ENCODE measurements around the gene SLC39A6.
"Not testable (repeated sequence)": the region's sequence is repeated elsewhere in the genome, so short reads cannot be mapped to it uniquely, and the experiment has no call there.

SLC39A6 gene

DNA sequence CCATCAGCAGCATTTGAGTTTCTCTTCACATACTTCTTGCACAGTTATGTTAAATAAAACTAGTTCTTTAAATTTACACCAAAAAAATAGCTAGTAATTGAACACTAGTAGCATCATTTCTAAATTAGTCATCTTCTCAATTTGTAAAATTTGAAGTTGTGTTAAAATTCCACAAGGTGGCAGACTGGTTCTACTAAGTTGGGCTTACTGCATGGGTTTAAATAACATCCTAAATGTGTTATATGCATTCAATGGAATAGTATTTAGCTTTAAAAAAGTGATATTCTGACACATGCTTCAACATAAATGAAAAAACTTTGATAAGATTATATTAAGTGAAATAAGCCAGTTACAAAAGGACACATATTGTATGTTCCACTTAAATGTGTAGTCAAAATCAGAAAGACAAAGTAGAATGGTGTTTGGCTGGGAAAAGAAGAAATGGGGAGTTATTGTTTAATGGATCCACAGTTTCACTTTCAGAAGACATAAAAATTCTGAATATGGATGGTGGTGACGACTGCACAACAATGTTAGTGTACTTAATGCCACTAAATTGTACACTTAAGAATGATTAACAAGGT, 33.1 kb downstream of the SLC39A6 start:
- peak; percentile 85 for DNase-seq (ENCODE audit: low read depth)
- Histone ChIP-seq H3K27me3 (replicated peaks; ENCODE audit: control insufficient read depth, insufficient read depth, low read length) (no peaks in the 10 kb centered on the region), H3K4me3 (ENCODE audit: low read length) (no peak overlapping the region), H3K4me1 (ENCODE audit: control insufficient read depth, insufficient read depth, low read length) (no peaks in the 10 kb centered on the region), H3K9ac (ENCODE audit: low read length) (no peak overlapping the region), H3K9me3 (ENCODE audit: control insufficient read depth, low read length) (no peaks in the 10 kb centered on the region), H3K36me3 (ENCODE audit: control insufficient read depth, insufficient read depth, low read length, severe bottlenecking) (no peaks in the 10 kb centered on the region)

DNA sequence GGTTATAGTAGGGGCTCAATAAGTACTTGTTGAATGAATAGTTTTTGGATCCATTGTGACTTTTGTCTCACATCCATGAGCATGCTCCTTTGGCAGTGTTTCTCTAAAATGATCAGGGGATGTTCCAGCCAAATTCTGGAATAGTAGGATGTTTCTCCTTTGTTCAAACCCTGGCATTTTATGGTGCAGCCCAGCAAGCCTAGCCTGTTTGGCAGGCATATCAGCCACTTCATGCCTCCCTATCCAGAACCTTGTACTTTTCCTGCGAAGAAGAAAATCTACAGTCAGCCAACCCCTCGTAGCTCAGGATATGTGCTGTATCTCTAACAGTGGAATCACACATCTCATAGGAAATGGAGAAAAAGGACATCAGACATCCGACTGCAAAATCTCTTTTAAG, 34.7 kb downstream of the SLC39A6 start:
- Histone ChIP-seq H3K9ac (ENCODE audit: low read length) (no peak overlapping the region), H3K36me3 (ENCODE audit: control insufficient read depth, insufficient read depth, low read length, severe bottlenecking) (no peaks in the 10 kb centered on the region), H3K27me3 (replicated peaks; ENCODE audit: control insufficient read depth, insufficient read depth, low read length) (no peaks in the 10 kb centered on the region), H3K4me1 (ENCODE audit: control insufficient read depth, insufficient read depth, low read length) (no peaks in the 10 kb centered on the region), H3K9me3 (ENCODE audit: control insufficient read depth, low read length) (no peaks in the 10 kb centered on the region), H3K4me3 (ENCODE audit: low read length) (no peak overlapping the region)
- no peak for DNase-seq (ENCODE audit: low read depth)

DNA sequence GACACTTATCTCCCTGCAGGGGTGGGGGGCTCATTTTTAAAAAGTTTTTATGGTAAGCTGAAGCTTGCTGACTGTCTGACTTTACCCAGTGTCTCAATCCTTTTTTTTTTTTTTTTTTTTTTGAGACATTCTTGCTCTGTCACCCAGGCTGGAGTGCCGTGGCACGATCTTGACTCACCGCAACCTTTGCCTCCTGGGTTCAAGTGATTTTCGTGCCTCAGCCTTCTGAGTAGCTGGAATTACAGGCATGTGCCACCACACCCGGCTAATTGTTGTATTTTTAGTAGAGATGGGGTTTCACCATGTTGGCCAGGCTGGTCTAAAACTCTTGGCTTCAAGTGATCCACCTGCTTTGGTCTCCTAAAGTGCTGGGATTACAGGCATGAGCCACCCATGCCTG, 37.0 kb downstream of the SLC39A6 start:
- H3K9ac ChIP-seq (ENCODE audit: low read length); H3K4me3 ChIP-seq (ENCODE audit: low read length); H3K9me3 ChIP-seq (ENCODE audit: control insufficient read depth, low read length); H3K27me3 ChIP-seq (replicated peaks; ENCODE audit: control insufficient read depth, insufficient read depth, low read length); H3K36me3 ChIP-seq (ENCODE audit: control insufficient read depth, insufficient read depth, low read length, severe bottlenecking); H3K4me1 ChIP-seq (ENCODE audit: control insufficient read depth, insufficient read depth, low read length): not testable (repeated sequence)
- peak; percentile 14 for DNase-seq (ENCODE audit: low read depth)

DNA sequence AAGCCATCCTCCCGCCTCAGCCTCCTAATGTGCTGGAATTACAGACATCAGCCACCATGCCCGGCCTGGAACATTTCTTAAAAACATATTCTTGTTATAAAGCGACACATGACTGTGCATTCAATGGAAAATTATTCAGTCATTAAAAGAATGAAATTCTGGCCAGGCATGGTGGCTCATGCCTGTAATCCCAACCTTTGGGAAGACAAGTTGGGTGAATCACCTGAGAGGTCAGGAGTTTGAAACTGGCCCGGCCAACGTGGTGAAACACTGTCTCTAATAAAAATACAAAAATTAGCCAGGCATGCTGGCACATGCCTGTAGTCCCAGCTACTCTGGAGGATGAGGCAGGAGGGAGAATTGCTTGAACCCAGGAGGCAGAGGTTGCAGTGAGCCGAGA, 40.1 kb downstream of the SLC39A6 start:
- Histone ChIP-seq H3K9ac (ENCODE audit: low read length) (no peak overlapping the region), H3K9me3 (ENCODE audit: control insufficient read depth, low read length) (no peaks in the 10 kb centered on the region), H3K4me1 (ENCODE audit: control insufficient read depth, insufficient read depth, low read length) (peaks cover 2% of the 10 kb centered on the region), H3K36me3 (ENCODE audit: control insufficient read depth, insufficient read depth, low read length, severe bottlenecking) (no peaks in the 10 kb centered on the region), H3K4me3 (ENCODE audit: low read length) (no peak overlapping the region), H3K27me3 (replicated peaks; ENCODE audit: control insufficient read depth, insufficient read depth, low read length) (no peaks in the 10 kb centered on the region)
- peak; percentile 5 for DNase-seq (ENCODE audit: low read depth)

DNA sequence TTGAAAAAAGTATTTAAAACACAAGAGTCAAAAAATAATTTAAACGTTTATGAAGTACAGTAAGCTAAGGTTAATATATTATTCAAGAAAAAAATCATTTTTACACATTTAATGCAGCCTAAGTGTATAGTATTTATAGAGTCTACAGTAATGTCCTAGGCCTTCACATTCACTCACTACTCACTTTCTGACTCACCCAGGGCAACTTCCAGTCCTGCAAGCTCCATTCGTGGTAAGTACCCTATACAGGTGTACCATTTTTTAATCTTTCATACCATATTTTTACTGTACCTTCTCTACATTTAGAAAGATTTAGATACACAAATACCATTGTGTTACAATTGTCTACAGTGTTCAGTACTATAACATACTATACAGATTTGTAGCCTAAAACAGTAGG, 40.9 kb downstream of the SLC39A6 start:
- Histone ChIP-seq H3K9me3 (ENCODE audit: control insufficient read depth, low read length) (no peaks in the 10 kb centered on the region), H3K27me3 (replicated peaks; ENCODE audit: control insufficient read depth, insufficient read depth, low read length) (no peaks in the 10 kb centered on the region), H3K9ac (ENCODE audit: low read length) (no peak overlapping the region), H3K4me1 (ENCODE audit: control insufficient read depth, insufficient read depth, low read length) (peaks cover 2% of the 10 kb centered on the region), H3K4me3 (ENCODE audit: low read length) (no peak overlapping the region), H3K36me3 (ENCODE audit: control insufficient read depth, insufficient read depth, low read length, severe bottlenecking) (no peaks in the 10 kb centered on the region)
- no peak for DNase-seq (ENCODE audit: low read depth)

DNA sequence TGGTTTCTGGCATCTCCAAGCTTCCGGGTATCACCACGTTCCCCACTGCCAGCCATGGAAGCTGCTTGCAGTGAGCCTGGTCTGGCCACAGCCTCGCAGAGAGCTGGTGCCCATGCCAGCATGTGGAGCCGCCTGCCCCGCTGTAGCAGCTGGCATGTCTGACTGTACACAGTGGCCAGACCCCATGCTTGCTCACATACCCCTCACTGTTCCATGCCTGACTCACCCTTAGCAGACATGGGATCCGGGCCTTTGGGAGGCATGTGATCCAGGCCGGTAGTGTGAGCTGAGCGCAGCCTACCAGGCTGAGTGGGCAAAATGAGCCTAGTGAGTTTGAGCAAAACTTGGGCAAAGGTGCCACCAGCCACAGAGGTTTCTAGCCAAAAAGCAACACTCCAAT, 43.0 kb downstream of the SLC39A6 start:
- Histone ChIP-seq H3K36me3 (ENCODE audit: control insufficient read depth, insufficient read depth, low read length, severe bottlenecking) (no peaks in the 10 kb centered on the region), H3K4me1 (ENCODE audit: control insufficient read depth, insufficient read depth, low read length) (peaks cover 2% of the 10 kb centered on the region), H3K27me3 (replicated peaks; ENCODE audit: control insufficient read depth, insufficient read depth, low read length) (no peaks in the 10 kb centered on the region), H3K9ac (ENCODE audit: low read length) (no peak overlapping the region), H3K9me3 (ENCODE audit: control insufficient read depth, low read length) (peaks cover 11% of the 10 kb centered on the region), H3K4me3 (ENCODE audit: low read length) (no peak overlapping the region)
- no peak for DNase-seq (ENCODE audit: low read depth)

DNA sequence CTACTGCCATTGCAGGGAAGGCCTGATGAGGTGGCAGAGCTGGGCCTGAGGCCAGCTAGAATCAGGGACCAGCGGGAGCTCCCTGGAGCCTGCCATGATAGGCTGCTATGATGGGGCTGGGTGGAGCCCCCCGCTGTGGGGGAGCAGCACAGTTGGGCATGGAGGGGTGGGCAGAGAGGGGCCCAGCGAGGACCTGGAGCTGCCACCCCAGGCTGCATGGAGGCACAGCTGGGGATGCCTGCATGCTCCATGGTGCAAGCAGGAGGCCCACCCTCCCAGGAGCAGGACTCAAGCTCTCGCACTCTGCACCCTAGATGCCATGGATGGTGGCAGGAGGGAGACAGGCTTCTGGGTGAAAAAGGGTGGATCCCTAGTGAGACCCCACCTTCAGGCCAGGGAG, 43.9 kb downstream of the SLC39A6 start:
- H3K9ac ChIP-seq (ENCODE audit: low read length), result no peak overlapping the region
- H3K4me3 ChIP-seq (ENCODE audit: low read length), result no peak overlapping the region
- H3K27me3 ChIP-seq (replicated peaks; ENCODE audit: control insufficient read depth, insufficient read depth, low read length), result no peaks in the 10 kb centered on the region
- DNase-seq (ENCODE audit: low read depth), result no peak
- H3K36me3 ChIP-seq (ENCODE audit: control insufficient read depth, insufficient read depth, low read length, severe bottlenecking), result no peaks in the 10 kb centered on the region
- peaks cover 20% of the 10 kb centered on the region for H3K9me3 ChIP-seq (ENCODE audit: control insufficient read depth, low read length)
- peaks cover 2% of the 10 kb centered on the region for H3K4me1 ChIP-seq (ENCODE audit: control insufficient read depth, insufficient read depth, low read length)

DNA sequence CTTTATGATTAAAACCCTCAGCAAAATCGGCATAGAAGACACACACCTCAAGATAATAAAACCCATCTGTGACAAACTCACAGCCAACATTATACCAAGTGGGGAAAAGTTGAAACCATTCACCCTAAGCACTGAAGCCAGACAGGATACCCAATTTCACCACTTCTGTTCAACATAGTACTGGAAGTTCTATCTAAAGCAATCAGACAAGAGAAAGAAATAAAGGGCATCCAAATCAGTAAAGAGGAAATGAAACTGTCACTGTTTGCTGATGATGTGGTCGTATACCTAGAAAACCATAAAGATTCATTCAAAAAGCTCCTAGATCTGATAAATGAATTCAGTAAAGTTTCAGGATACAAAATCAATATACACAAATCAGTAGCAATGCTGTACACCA, 45.4 kb downstream of the SLC39A6 start:
- H3K36me3 ChIP-seq (ENCODE audit: control insufficient read depth, insufficient read depth, low read length, severe bottlenecking), result no peaks in the 10 kb centered on the region
- no peak for DNase-seq (ENCODE audit: low read depth)
- peaks cover 13% of the 10 kb centered on the region for H3K4me1 ChIP-seq (ENCODE audit: control insufficient read depth, insufficient read depth, low read length)
- H3K27me3 ChIP-seq (replicated peaks; ENCODE audit: control insufficient read depth, insufficient read depth, low read length), result no peaks in the 10 kb centered on the region
- no peak overlapping the region for H3K9ac ChIP-seq (ENCODE audit: low read length)
- H3K4me3 ChIP-seq (ENCODE audit: low read length), result no peak overlapping the region
- H3K9me3 ChIP-seq (ENCODE audit: control insufficient read depth, low read length), result peaks cover 25% of the 10 kb centered on the region

DNA sequence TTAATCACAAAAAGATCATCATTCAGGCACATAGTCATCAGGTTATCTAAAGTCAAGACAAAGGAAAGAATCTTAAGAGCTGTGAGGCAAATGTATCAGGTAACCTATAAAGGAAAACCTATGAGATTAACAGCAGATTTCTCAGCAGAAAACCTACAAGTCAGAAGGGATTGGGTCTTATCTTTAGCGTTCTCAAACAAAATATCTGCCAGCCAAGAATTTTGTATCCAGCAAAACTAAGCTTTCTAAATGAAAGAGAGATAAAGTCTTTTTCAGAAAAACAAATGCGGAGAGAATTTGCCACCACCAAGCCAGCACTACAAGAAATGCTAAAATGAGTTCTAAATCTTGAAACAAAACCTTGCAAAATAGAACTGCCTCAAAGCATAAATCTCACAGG, 48.0 kb downstream of the SLC39A6 start:
- not testable (repeated sequence) for DNase-seq (ENCODE audit: low read depth); H3K9ac ChIP-seq (ENCODE audit: low read length); H3K4me3 ChIP-seq (ENCODE audit: low read length); H3K36me3 ChIP-seq (ENCODE audit: control insufficient read depth, insufficient read depth, low read length, severe bottlenecking); H3K27me3 ChIP-seq (replicated peaks; ENCODE audit: control insufficient read depth, insufficient read depth, low read length)
- Histone ChIP-seq H3K9me3 (ENCODE audit: control insufficient read depth, low read length) (peaks cover 25% of the 10 kb centered on the region), H3K4me1 (ENCODE audit: control insufficient read depth, insufficient read depth, low read length) (peaks cover 13% of the 10 kb centered on the region)

DNA sequence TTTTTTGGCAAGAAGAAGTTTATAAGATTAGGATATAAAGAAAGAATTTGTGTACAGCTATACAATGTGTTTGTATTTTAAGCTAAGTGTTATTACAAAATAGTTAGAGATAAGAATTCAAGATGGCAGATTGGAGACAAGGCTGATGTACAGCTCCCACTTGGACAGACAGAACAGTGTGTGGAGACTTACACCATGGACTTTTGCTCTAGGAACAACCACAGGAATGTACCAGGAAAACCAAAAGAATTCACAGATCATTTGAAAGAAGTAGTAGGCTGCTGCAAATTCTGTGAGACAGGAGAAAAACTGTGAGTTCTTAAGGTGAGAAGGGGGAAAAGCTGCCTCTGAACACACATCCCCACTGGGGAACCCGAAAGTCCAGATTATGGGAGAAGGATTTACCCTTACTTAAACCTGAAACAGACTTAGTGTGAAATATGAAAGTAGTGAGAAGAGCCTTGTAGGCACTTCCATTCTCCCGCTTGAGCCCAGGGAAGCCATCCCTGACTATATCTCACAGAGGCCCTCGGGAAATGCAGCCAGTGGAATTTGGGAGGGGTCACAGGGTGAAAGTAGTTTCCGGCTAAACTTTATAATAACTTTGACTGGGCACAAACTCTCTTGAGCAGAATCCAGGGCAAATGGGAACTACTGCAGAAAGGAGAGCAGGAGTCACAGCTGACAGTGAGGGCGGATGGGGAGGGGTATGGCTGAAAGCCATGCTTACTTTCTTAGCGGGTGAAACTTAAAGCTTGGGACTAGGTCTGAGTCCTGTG, 50.2 kb downstream of the SLC39A6 start:
- H3K4me1 ChIP-seq (ENCODE audit: control insufficient read depth, insufficient read depth, low read length), result peaks cover 18% of the 10 kb centered on the region
- H3K9me3 ChIP-seq (ENCODE audit: control insufficient read depth, low read length), result peaks cover 25% of the 10 kb centered on the region
- peak overlapping the region; percentile 37 for H3K4me3 ChIP-seq (ENCODE audit: low read length)
- H3K9ac ChIP-seq (ENCODE audit: low read length), result no peak overlapping the region
- no peaks in the 10 kb centered on the region for H3K27me3 ChIP-seq (replicated peaks; ENCODE audit: control insufficient read depth, insufficient read depth, low read length)
- H3K36me3 ChIP-seq (ENCODE audit: control insufficient read depth, insufficient read depth, low read length, severe bottlenecking), result no peaks in the 10 kb centered on the region
- peak; percentile 68 for DNase-seq (ENCODE audit: low read depth)

DNA sequence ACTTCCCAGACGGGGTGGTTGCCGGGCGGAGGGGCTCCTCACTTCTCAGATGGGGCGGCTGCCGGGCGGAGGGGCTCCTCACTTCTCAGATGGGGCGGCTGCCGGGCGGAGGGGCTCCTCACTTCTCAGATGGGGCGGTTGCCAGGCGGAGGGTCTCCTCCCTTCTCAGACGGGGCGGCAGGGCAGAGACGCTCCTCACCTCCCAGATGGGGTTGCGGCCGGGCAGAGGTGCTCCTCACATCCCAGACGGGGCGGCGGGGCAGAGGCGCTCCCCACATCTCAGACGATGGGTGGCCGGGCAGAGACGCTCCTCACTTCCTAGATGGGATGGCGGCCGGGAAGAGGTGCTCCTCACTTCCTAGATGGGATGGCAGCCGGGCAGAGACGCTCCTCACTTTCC, 51.4 kb downstream of the SLC39A6 start:
- not testable (repeated sequence) for H3K36me3 ChIP-seq (ENCODE audit: control insufficient read depth, insufficient read depth, low read length, severe bottlenecking); H3K4me3 ChIP-seq (ENCODE audit: low read length); H3K9ac ChIP-seq (ENCODE audit: low read length); DNase-seq (ENCODE audit: low read depth); H3K27me3 ChIP-seq (replicated peaks; ENCODE audit: control insufficient read depth, insufficient read depth, low read length)
- Histone ChIP-seq H3K4me1 (ENCODE audit: control insufficient read depth, insufficient read depth, low read length) (peaks cover 18% of the 10 kb centered on the region), H3K9me3 (ENCODE audit: control insufficient read depth, low read length) (peaks cover 25% of the 10 kb centered on the region)

Data from adipocyte (in vitro differentiated cells).